HG02759 (cell line): Measurements from ENCODE around the gene CAPZB.

Source experiments
- ATAC-seq: cut with Tn5 transposase; IDR thresholded peaks from one replicate; pipeline ENCODE4 v1.9.1; 2021; ENCODE audit warnings: mild to moderate bottlenecking, moderate library complexity; ENCODE audit not compliant: unreplicated experiment

CAPZB gene

DNA sequence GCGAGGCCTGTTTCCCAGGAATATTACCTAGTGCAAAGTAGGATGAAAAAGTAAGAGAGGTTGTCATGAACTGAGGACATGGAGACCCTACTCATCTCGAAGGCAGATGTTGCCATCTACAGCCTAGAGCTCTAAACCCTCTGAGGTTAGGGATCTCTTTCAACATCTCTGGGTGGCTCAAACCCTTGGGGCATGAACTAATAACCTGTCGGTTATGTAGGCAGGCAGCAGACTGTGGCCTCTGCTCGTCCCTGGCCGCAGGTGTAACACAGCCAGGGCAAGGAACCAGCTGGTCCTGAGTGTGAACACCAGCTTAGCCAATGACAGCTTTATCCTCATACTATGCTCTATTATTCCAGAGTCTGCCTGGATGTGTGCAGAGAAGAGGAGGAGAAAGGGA, 13.2 kb downstream of the CAPZB start:
- no peak for ATAC-seq

DNA sequence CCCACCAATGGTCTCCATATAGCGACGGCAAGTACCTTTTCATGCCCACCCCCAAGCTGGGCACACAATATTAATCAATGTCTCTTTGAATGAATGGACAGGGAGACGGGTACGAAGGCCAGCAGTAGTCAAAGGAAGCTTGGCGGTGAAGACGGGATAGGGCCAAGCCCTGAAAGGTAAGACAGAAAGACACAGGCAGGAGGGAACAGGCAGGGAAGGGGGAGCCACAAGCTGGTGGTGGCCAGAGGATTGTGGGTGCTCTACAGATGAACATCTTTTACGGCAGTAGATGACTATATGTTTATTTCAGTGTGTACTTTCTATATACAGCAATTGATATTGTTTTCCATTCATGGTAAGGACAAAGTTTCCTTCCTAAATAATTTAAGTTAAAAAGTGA, 16.3 kb downstream of the CAPZB start:
- ATAC-seq = no peak

DNA sequence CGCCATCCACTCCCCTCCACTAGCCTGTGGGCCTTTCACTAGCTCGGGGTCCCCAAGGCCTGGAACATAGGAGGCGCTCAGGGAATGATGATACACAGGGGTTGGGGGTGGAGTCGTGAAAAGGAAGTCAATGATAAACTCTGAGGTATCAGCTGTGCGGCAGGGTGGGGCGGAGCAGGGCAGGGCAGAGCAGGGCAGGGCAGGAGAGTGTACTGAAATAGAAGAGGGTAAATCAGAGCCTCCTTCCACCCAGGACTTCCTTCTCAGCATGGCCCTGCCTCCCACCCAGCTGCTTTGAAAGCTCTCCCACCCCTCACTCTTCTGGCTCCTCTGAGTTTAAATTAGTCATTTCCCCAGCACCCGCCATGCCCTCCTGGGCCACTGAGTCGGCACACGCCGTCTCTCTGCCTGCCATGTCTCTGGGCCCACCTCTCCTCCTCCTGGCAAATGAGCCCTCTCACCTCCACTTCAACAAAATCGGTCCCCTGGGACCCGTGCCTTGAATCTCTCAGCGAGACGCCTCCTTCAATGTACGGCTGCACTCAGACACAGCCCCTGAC, 16.9 kb downstream of the CAPZB start:
- ATAC-seq = peak; percentile 86

DNA sequence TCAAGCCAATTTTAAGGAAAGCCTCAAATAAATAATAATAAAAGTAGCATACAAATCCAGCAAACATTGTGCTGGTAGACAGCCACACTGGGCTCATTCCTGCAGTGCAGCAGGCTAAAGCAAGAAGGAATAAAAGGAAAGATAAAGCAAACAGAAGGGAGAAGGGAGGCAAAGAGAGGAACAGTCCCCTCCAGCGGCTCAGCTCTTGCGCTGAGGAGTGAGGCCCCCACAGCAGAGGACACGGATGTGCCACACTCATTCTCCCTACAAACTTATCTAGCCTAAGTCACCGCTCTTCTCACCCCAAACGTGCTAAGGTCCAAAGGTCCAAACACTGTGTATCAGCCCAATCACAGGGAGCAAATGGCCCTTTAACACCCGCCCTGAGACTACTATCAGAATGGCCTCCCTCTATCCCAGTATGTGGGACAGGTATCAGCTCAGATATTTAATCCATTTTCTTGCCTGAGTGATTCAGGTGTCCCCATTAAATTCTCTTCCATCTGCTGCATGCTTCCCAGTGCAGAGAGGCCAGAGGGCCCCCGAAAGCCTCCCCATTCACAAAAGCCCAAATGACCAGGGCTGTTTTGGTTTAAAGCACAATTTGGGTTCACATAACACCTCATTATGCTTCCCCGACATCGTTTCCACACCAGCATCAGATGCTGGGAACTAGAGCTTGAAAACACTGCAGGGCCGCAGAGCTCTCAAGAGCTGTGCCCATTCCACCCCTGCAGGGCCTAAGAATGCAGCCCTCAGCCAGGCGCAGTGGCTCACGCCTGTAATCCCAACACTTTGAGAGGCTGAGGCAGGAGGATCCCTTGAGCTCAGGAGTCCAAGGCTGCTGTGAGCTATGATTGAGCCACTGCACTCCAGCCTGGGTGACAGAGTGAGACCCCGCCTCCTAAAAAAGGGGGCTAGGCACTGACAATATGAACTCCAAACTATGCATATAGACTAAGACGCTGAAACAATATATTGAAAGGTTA, 17.8 kb downstream of the CAPZB start:
- ATAC-seq = no peak

DNA sequence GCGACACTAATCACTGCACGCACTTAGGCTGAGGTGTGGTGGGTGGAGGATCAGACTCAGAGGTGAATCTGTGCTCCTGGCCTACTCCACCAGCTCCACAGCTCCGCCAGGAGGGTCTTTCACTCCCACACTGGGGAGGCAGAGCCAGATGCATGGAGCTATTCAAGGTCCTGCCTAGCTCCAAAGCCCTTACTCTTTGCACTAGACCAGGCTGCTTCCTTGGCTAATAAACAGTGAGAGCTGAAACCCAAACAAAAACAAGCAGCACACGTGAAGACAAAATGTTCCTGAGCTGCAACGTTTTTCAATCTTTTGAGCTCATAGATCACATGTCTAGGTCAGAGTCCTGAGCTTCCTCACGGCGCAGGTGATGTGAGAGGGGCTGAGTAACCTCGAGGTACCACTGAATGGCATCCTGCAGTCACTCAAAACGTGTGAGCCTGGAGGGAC, 19.2 kb downstream of the CAPZB start:
- ATAC-seq = no peak

DNA sequence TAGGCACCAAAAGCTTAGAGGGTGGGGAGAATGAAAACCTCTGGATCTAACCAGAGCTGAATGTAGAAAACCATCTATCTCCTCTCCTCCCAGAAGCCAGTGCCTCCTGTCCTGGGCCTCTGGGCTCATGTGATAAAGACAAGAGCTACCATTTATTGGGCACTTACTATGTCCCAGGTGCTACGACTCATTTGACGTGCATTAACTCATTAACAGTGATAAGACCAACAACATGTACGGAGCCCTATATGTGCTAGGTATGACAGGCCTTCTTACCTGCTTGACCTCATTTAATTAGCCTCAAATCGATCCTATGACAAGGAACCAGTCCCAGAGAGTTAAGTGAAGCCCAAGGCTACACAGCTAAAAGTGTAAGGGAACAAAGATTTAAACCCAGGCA, 19.7 kb downstream of the CAPZB start:
- ATAC-seq = no peak

DNA sequence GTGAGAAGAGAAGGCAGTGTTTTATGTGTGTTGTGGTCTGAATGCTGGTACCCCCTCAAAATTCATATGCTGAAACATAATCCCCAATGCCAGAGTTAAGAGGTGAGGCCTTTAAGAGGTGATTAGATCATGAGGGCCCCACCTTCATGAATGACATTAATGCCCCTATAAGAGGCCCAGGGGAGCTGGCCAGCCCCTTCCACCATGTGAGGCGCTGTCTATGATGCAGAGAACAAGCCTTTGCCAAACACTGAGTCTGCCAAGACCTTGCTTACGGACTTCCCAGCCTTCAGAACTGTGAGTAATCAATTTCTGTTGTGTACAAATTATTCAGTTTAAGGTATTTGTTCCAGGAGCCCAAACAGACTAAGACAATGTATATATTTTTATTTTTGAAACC, 20.2 kb downstream of the CAPZB start:
- no peak for ATAC-seq

DNA sequence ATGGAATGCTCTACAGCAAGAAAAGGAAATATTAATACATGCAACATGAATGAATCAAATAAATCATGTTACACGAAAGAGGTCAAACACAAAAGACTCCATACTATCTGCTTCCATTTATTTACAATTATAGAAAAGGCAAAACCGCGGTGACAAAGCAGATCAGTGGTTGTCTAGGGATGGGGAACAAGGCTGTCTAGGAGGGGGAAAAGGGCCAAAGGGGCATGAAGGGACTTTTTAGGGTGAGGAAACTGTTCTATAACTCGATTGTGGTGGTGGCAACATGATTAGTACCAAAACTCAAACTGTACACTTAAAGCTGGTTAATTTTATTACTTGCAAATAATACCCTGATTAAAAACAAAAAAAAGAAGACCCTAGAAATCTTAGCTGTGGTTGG, 20.6 kb downstream of the CAPZB start:
- ATAC-seq = no peak

DNA sequence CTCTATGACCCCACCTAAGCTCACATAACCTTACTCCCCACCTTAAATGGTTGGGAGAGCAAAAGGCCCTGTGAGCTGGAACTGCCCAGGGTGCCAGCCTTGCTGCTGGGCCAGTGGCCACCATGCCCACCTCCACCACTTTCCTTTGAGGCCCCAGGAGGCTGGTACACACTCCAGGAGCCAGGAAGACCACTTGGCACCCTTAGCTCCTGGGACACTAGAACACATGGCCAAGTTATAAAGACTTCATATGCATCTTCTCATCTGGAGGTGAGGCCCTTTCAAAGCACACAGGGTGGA, 21.9 kb downstream of the CAPZB start:
- no peak for ATAC-seq

DNA sequence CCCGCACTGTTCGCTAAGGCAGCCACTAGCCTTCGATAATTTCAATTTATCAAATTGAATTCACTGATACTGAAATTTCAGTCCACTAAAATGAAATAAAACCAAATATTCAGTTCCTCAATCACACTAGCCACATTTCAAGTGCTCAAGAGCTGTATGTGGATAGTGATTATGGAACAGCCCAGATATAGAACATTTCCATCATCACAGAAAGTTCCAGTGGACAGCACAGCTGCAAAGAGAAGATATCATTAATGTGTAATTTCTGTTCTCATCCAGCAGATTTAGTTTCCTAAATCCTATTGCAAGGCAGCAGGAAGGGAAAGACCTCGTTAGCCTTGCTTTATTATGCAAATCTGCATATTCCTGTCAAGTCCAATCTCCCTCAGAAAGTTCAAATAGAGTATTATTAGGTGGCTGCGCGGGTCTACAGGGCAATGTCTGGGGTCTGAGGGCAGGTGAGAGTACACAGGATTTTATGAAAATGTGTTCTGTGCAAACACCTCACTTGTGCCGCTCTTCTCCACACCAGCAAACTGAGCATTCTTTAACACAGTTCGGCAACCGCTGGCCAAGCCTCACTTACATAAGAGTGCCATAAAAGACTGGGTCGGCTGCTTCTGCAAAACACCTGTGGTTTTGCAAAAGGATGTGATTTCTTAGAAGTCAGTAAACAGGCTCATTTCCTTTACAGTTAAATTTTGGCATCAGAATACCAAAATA, 22.4 kb downstream of the CAPZB start:
- ATAC-seq = peak; percentile 50

DNA sequence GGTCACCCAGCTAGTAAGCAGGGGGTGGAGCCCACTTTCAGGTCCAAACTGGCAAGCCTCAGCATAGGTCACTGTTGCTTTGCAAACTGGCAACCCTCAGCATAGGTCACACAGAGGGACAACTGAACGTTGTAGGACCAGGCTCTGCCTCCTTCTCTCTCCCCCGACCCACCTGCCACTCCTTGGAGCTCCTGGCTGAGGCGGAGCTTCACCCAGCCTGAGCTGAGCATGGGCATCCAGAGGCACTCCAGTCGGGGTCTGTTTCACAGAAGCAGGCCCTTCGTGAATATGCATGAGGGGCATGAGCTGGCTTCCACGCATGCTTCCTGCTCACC, 24.2 kb downstream of the CAPZB start:
- ATAC-seq = no peak

DNA sequence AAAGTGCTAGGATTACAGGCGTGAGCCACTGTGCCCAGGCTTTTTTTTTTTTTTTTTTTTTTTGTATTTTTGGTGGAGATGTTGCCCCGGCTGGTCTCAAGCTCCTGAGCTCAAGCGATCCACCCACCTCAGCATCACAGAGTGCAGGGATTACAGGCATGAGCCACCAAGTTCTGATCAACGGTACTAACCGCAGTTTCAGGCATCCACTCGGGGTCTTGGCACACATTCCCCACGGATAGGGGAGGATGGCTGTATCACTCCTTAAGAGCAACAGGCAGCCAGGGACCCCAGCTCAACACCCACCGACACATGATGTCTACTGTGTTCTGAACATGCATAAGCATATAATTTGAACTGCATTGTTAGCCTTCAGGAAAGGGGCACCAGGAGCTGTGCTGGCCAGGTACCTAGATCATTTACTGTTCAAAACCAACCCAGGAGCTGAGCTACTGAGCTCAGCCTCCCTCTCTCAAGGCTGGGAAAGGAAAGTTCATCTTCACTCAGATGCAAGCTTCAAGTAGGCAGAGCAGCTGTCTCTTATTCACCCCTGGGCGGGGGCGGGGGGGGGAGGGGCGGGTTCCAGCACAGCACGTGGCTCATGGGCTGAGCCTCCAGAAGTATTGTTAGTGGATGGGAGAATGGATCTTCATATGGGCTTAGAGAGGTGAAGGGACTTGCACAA, 24.7 kb downstream of the CAPZB start:
- ATAC-seq = no peak

DNA sequence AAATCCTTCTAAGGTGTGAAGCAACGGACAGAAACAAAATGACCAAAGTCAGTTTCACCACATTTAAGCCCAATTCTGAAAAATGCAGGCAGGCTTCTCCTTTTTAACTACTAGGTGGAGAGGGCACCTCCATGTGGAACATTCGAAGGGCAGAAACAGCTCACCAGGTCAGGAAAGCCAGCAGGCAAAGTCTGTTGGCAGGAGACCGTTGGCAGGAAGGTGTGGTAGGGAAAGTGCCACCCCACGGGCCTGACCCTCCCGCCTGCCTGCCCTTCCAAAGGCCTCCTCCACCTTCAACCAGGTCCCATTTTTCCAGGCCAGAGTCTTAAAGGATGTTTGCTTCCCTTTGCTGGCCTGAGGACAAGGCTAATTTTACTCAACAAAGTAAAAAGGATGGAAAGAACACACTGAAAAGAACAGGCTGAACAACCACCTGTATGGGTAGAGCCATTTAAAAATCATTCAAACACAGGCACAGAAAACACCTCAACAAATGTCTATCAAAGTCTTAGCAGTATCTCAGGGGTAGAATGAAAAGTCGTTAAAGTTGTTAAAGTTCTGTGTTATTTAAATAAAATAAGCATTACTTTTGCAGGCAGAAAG, 26.4 kb downstream of the CAPZB start:
- no peak for ATAC-seq

DNA sequence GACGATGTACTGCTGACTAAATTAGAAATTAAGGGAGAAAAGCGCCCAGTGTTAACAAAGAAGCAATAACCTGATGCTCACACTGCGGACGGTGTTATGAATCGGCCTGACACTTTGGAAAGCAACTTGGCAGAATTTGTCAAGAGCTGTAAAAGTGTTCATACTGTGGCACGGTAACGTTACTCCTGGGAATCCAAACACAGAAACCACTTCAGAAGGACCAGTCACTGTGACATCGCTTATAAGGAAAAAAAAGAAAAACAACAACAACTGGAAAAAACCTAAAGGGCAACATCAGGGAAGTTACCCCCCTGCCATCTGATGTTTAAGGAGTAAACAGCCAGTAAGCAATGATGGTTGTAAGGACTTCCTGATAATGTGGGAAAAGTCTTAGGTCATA, 27.7 kb downstream of the CAPZB start:
- ATAC-seq = no peak

DNA sequence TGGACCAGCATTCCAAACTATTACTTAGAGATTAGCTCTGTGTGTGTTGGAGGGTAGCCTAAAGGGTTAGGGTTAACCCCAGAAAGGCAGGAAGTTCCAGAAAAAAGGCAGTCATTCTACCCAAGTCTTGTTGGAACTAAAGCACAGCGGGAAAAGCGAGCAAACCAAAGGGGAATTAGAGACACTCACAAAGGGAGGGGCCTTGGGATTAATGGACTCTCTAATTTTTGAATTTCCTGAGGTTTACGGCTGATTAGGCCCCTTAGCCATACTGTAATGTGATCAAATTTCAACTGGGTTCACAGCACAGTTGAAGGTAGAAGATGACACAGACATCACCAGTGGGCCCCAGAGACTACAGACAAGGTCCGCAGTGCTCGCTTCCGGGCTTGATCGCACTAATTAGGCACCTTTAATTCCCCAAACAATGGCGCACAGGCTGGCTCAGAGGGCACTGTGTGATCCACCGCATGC, 28.3 kb downstream of the CAPZB start:
- ATAC-seq = no peak

DNA sequence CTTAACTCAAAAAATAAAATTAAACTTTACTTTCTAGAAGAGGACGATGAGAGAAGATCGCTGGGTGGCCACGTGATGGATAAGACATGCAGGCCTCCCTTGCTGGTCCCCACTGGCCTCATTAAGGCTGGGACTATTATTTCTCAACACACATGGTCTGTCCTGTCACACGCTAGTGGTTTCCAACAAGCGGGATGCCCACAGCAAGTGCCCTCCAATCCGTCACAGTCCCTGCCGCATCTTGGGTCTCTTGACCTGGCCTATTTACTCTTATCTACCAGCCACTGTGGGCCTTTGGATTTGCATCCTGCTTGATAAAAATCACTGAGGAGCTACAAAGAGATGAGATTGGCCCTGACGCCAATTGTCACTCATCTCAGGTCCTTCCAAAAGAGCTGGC, 30.0 kb downstream of the CAPZB start:
- no peak for ATAC-seq

DNA sequence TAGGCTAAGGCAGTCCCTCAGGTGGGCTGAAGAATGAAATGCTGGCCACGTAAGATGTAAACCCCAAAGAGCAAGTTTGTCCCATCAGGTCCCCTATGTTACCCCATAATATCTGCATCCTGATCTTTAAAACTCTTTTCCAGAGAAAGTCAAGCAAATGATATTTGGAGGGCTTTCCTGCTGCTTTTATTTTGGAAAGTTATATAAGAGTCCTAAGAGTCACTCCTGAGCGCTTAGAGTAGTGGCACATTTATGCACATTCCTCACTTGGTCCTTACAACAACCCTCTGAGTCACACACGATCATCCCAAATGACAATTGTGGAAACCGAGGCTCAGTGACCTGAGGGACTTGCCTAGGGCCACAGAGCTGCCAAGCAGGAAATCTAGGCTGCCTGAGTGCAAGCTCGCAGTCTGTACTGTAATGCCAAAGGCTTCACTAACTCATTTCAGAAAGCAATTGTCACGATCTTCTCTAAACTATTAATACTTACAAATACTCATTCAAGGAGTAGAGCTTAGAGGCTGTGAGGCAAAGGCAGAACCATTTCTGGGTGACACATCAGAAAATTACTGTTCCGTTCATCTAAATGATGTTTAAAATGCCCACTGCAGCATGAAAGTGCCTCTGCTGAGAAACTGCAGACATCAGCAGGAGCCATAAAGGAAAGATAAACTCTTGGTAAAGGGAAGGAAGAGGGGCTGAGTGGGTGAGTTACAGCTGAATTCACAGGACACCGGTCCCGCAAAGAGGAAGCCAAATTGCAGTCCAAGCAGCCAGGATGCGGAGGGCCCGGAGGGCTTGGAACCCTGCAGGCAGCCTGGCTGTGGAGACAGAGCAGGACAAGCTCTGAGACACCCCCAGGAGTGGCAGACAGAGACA, 30.8 kb downstream of the CAPZB start:
- ATAC-seq = no peak

DNA sequence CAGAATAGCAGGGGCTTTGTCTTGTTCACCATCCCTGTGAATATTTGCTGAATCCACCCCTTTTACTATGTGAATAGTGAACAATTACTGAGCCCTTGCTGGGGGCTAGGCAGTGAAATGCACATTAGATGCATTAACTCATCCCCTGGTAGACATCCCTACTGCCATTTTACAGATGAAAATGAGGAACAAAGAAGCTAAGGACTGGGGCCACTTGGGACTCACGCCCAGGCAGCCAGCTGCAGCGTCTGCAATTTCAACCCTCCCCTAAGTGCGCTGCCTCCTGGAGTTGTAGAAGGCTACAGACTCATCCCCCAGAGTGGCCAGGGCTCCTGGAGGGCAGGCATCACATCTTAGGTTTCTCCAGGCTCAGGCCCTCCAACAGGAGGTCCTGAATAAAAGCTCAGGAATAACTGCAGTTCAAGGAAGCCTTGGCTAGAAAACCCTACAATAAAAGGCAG, 31.6 kb downstream of the CAPZB start:
- ATAC-seq = no peak

DNA sequence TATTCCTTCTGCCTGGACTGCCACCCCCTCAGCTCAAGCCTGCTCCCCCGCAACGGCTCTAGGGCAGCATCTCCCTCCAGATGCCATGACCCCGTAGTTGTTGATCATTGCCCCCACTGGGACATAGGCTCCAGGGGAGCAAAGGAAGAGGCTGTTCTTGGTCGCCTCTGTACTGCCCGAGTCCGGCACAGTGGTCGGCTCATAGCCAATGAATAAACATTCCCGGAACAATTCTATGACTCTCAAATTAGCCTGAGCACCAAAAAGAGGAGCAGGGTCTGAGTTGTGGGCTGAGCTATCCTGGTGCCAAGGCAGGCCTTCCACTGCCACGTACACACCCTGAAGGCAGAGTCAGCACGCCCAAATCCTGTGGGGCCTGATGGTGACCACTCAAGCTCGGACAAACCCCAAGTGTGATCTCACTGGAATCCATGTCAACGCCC, 33.1 kb downstream of the CAPZB start:
- ATAC-seq = no peak
